ENCODE measurements around the gene IMP4. TPM values are rescaled to one million over a fixed set of nuclear protein-coding genes. Genes with fewer than 3 reads are reported as not detected.

The IMP4 gene
- total RNA-seq, 1 experiment from 2014 or later = 89.2 TPM

GRCh38 chr2:130339885-130340745 is 2.6 kb upstream of the IMP4 start:
- H3K4me3 Mint-ChIP-seq = no peak overlapping the region; the same call in 1 of the 2 replicates
- POLR2A ChIA-PET = no interaction called here
- H3K27me3 Mint-ChIP-seq (ENCODE audit: low read depth) = peaks cover 8% of the 10 kb centered on the region
- TF ChIP-seq, protein P1, sequence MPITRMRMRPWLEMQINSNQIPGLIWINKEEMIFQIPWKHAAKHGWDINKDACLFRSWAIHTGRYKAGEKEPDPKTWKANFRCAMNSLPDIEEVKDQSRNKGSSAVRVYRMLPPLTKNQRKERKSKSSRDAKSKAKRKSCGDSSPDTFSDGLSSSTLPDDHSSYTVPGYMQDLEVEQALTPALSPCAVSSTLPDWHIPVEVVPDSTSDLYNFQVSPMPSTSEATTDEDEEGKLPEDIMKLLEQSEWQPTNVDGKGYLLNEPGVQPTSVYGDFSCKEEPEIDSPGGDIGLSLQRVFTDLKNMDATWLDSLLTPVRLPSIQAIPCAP (CRISPR knock-in tag; IDR thresholded peaks at IDR 0.05) = no peak
- TF ChIP-seq GTF2I (CRISPR knock-in tag; conservative IDR thresholded peaks at IDR 0.05) = no peak
- no peak for TF ChIP-seq ZNF281 (CRISPR knock-in tag; IDR thresholded peaks at IDR 0.05)
- no peak for TF ChIP-seq CDX4 (CRISPR knock-in tag; IDR thresholded peaks at IDR 0.05; ENCODE audit: borderline replicate concordance)
- TF ChIP-seq ATF1 (CRISPR knock-in tag; IDR thresholded peaks at IDR 0.05) = no peak
- TF ChIP-seq, protein P2, sequence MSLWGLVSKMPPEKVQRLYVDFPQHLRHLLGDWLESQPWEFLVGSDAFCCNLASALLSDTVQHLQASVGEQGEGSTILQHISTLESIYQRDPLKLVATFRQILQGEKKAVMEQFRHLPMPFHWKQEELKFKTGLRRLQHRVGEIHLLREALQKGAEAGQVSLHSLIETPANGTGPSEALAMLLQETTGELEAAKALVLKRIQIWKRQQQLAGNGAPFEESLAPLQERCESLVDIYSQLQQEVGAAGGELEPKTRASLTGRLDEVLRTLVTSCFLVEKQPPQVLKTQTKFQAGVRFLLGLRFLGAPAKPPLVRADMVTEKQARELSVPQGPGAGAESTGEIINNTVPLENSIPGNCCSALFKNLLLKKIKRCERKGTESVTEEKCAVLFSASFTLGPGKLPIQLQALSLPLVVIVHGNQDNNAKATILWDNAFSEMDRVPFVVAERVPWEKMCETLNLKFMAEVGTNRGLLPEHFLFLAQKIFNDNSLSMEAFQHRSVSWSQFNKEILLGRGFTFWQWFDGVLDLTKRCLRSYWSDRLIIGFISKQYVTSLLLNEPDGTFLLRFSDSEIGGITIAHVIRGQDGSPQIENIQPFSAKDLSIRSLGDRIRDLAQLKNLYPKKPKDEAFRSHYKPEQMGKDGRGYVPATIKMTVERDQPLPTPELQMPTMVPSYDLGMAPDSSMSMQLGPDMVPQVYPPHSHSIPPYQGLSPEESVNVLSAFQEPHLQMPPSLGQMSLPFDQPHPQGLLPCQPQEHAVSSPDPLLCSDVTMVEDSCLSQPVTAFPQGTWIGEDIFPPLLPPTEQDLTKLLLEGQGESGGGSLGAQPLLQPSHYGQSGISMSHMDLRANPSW (CRISPR knock-in tag; conservative IDR thresholded peaks at IDR 0.05; ENCODE audit: low read depth) = no peak
- no peak for TF ChIP-seq RORB (CRISPR knock-in tag; IDR thresholded peaks at IDR 0.05)
- TF ChIP-seq ETV6 (CRISPR knock-in tag; IDR thresholded peaks at IDR 0.05) = no peak
- TF ChIP-seq FOXJ3 (CRISPR knock-in tag; IDR thresholded peaks at IDR 0.05; ENCODE audit: borderline replicate concordance) = no peak
- no peak for TF ChIP-seq CREB1 (CRISPR knock-in tag; IDR thresholded peaks at IDR 0.05)
- no peak for TF ChIP-seq EMX1 (CRISPR knock-in tag; IDR thresholded peaks at IDR 0.05)
- no peak for TF ChIP-seq SMAD3 (CRISPR knock-in tag; IDR thresholded peaks at IDR 0.05; ENCODE audit: borderline replicate concordance)
- TF ChIP-seq ZNF423 (CRISPR knock-in tag; IDR thresholded peaks at IDR 0.05) = no peak
- TF ChIP-seq ZNF396 (CRISPR knock-in tag; IDR thresholded peaks at IDR 0.05; ENCODE audit: borderline replicate concordance) = no peak
- TF ChIP-seq ZNF416 (CRISPR knock-in tag; IDR thresholded peaks at IDR 0.05) = no peak
- no peak for TF ChIP-seq MAX (CRISPR knock-in tag; IDR thresholded peaks at IDR 0.05)
- no peak for TF ChIP-seq AR (CRISPR knock-in tag; IDR thresholded peaks at IDR 0.05)
- no peak for TF ChIP-seq SOX15 (CRISPR knock-in tag; IDR thresholded peaks at IDR 0.05)
- TF ChIP-seq TCF7 (CRISPR knock-in tag; IDR thresholded peaks at IDR 0.05; ENCODE audit: low read depth) = no peak
- TF ChIP-seq ZNF532 (CRISPR knock-in tag; IDR thresholded peaks at IDR 0.05; ENCODE audit: borderline replicate concordance) = no peak
- peaks cover 24% of the 10 kb centered on the region for H3K4me1 Mint-ChIP-seq
- H3K36me3 Mint-ChIP-seq = peaks cover 34% of the 10 kb centered on the region
- ATAC-seq = no peak
- 0 out of 2 replicates have a peak, but pooled peaks cover 3% of the 10 kb centered on the region for H3K9me3 Mint-ChIP-seq
- CTCF ChIA-PET = no interaction called here
- H3K27ac Mint-ChIP-seq = no peak overlapping the region
- no peak for DNase-seq (ENCODE audit: low spot score)

All from WTC11 (cell line).